ENCODE measurements around the gene SYT15B.
"Not testable (repeated sequence)": the region's sequence is repeated elsewhere in the genome, so short reads cannot be mapped to it uniquely, and the experiment has no call there.

SYT15B gene

DNA sequence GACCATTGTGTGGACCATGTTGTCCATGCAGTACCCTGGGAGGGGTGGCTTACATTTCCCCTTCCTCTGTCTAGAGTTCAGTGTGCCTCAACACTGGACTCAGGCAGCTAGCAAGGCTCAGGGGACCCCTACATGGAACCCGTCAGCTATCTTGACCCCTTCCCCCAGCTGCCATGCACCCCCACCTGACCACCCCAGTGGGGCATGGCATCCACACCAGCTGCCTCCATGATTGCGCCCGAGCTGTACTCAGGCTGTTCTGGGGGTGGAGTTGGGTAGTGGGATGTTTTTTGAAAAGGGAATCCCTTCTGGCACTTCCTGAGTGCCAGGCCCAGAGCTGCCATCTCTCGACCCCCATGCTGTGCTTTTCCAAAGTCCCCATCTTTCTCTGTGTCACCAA, 1.8 kb upstream of the SYT15B start:
- not testable (repeated sequence) for H3K9me2 ChIP-seq (replicated peaks; ENCODE audit: control insufficient read depth, low read length); H3K27ac ChIP-seq (ENCODE audit: low read depth, low read length); H3K4me3 ChIP-seq (ENCODE audit: low read length); H3K27me3 ChIP-seq (ENCODE audit: control insufficient read depth, low read length); H3K36me3 ChIP-seq (ENCODE audit: control insufficient read depth, low read length); H3K9me3 ChIP-seq (ENCODE audit: control insufficient read depth, insufficient read depth, low read length); H3K4me2 ChIP-seq (ENCODE audit: low read length); H4K20me1 ChIP-seq (ENCODE audit: control insufficient read depth, insufficient read depth, low read depth, low read length); H3K4me1 ChIP-seq (ENCODE audit: control insufficient read depth, low read length); H3K79me2 ChIP-seq (ENCODE audit: control insufficient read depth, low read length); H3F3A ChIP-seq (ENCODE audit: control insufficient read depth, insufficient read depth)

DNA sequence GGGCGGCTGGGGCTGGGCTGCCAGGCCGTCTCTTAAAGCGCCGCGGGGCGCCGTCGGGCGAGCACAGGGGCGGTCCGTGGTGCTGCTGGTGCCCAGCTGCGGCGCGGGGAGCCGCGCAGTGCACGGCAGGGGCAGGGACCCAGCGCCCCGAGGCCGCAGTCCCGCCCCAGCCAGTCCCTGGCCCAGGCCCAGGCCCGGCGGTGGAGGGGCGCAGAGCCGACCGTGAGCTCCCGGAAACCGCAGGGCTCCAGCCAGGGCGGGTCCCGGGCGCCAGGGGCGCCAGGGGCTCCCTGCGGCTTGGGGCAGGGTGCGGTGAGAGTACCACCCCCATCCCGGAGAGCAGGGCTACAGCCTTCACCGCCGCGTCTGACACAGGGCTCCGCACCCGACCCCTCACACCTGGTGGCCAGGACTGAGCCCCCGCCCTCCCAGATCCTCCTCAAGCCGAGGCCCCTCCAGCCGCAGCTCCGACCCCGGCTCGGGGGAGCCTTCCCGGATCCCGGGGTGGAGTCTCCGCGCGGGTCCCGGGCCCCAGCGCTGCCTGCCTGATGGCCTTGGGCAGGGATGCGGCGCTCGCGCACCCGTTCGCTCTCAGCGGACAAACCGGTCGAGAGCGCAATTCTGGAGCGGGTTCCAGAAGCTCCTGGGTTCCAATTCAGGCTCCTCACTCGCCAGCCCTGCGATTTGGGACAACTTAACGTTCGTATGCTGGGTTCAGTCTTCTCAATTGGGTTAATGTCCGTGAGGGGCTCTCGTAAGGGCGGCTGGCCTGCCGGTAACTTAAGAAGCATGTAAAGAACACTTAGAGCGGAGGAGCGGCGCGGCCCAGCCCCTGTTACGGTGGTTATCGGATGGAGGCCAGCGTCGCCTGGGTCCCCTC, 478 bp downstream of the SYT15B start:
- not testable (repeated sequence) for H3K79me2 ChIP-seq (ENCODE audit: control insufficient read depth, low read length); H3K27me3 ChIP-seq (ENCODE audit: control insufficient read depth, low read length); H3K4me2 ChIP-seq (ENCODE audit: low read length); H3K9me3 ChIP-seq (ENCODE audit: control insufficient read depth, insufficient read depth, low read length); H3K27ac ChIP-seq (ENCODE audit: low read depth, low read length); H3K36me3 ChIP-seq (ENCODE audit: control insufficient read depth, low read length); H4K20me1 ChIP-seq (ENCODE audit: control insufficient read depth, insufficient read depth, low read depth, low read length); H3K4me1 ChIP-seq (ENCODE audit: control insufficient read depth, low read length); H3K4me3 ChIP-seq (ENCODE audit: low read length); H3F3A ChIP-seq (ENCODE audit: control insufficient read depth, insufficient read depth); H3K9me2 ChIP-seq (replicated peaks; ENCODE audit: control insufficient read depth, low read length)

DNA sequence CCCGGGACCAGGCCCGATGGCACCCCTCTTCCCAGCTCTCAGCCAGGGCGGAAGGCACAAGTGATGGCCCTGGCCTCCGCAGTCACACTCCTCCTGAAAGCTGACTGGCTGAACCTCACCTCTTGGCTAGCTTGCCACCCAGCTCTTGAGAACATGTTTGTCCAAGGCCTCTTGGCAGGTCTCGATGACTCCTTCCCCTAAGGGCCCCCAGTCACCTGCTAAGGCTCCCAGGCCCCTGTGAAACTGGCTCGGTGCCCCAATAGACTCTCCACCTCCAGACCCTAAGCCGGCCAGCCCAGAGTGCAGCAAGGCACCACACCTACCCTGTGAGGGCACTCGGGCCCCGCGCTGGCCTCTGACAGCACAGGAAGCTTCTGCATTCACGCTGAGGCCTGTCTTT, 4.5 kb downstream of the SYT15B start:
- H3K9me3 ChIP-seq (ENCODE audit: control insufficient read depth, insufficient read depth, low read length); H3K9me2 ChIP-seq (replicated peaks; ENCODE audit: control insufficient read depth, low read length); H3F3A ChIP-seq (ENCODE audit: control insufficient read depth, insufficient read depth); H3K4me3 ChIP-seq (ENCODE audit: low read length); H3K4me1 ChIP-seq (ENCODE audit: control insufficient read depth, low read length); H3K79me2 ChIP-seq (ENCODE audit: control insufficient read depth, low read length); H3K27ac ChIP-seq (ENCODE audit: low read depth, low read length); H3K4me2 ChIP-seq (ENCODE audit: low read length); H3K36me3 ChIP-seq (ENCODE audit: control insufficient read depth, low read length); H4K20me1 ChIP-seq (ENCODE audit: control insufficient read depth, insufficient read depth, low read depth, low read length); H3K27me3 ChIP-seq (ENCODE audit: control insufficient read depth, low read length): not testable (repeated sequence)

DNA sequence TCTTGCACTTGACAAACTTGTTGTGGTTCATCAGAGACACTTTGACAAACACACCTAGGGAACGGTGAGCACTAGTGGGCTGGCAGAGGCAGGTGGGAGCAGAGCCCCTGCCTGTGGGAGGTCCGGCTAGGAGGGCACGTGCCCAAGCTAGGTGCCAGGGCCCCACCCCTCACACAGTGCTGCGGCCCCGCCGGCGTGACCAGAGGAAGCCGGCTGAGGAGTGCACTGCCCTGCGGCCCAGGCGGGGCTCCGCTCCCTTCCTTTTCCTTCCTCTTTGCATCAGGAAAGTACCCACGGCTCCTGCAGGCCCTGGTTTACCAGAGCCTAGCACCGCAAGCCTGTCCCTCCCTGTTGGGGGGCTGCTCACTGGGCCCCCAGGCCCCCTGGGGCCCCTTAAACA, 7.2 kb downstream of the SYT15B start:
- H4K20me1 ChIP-seq (ENCODE audit: control insufficient read depth, insufficient read depth, low read depth, low read length); H3K36me3 ChIP-seq (ENCODE audit: control insufficient read depth, low read length); H3F3A ChIP-seq (ENCODE audit: control insufficient read depth, insufficient read depth); H3K4me3 ChIP-seq (ENCODE audit: low read length); H3K9me3 ChIP-seq (ENCODE audit: control insufficient read depth, insufficient read depth, low read length); H3K4me2 ChIP-seq (ENCODE audit: low read length); H3K27ac ChIP-seq (ENCODE audit: low read depth, low read length); H3K4me1 ChIP-seq (ENCODE audit: control insufficient read depth, low read length); H3K9me2 ChIP-seq (replicated peaks; ENCODE audit: control insufficient read depth, low read length); H3K27me3 ChIP-seq (ENCODE audit: control insufficient read depth, low read length); H3K79me2 ChIP-seq (ENCODE audit: control insufficient read depth, low read length): not testable (repeated sequence)

DNA sequence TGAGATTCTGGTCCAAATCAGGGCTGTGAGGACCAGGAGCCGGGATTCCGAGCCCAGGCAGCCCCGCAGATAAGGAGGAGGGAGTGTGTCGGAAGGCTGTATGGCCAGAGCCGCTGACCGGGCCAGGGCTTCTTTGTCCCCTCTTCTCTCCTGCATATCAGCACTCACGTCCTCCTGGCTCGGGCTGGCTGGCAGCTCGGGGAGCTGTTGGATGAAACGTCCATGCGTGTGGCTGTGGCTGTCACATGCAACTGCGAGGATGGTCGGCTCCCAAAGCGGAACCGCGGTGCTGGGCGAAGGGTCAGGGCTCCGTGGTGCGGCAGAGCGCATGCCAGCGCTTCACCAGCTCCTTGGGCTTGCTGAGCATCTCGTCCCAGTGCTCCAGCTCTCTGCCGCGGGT, 9.5 kb downstream of the SYT15B start:
- not testable (repeated sequence) for H3K4me3 ChIP-seq (ENCODE audit: low read length); H3K27me3 ChIP-seq (ENCODE audit: control insufficient read depth, low read length); H3K9me2 ChIP-seq (replicated peaks; ENCODE audit: control insufficient read depth, low read length); H3K4me1 ChIP-seq (ENCODE audit: control insufficient read depth, low read length); H3K36me3 ChIP-seq (ENCODE audit: control insufficient read depth, low read length); H3F3A ChIP-seq (ENCODE audit: control insufficient read depth, insufficient read depth); H3K4me2 ChIP-seq (ENCODE audit: low read length); H3K79me2 ChIP-seq (ENCODE audit: control insufficient read depth, low read length); H4K20me1 ChIP-seq (ENCODE audit: control insufficient read depth, insufficient read depth, low read depth, low read length); H3K27ac ChIP-seq (ENCODE audit: low read depth, low read length); H3K9me3 ChIP-seq (ENCODE audit: control insufficient read depth, insufficient read depth, low read length)

DNA sequence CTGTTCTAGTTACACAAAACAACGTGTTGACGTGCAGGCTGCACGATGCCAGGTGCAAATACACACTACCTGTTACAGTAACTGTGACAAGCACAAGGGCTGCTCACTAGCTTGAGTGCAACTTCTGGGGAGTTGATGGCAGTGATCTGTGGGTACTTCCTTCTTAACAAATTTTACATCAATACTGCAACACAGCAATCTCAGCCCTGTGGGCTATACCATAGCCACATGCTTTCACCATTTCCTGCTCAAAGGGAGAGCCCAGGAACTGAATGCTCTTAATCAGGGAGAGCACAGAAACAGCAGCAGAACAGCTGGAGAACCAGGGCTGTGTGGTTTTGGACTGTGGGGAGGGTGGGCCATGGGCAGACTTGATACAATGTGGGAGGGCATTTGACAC, 10.2 kb downstream of the SYT15B start:
- H3K27ac ChIP-seq (ENCODE audit: low read depth, low read length); H3K4me1 ChIP-seq (ENCODE audit: control insufficient read depth, low read length); H3K4me2 ChIP-seq (ENCODE audit: low read length); H4K20me1 ChIP-seq (ENCODE audit: control insufficient read depth, insufficient read depth, low read depth, low read length); H3K79me2 ChIP-seq (ENCODE audit: control insufficient read depth, low read length); H3K9me3 ChIP-seq (ENCODE audit: control insufficient read depth, insufficient read depth, low read length); H3F3A ChIP-seq (ENCODE audit: control insufficient read depth, insufficient read depth); H3K36me3 ChIP-seq (ENCODE audit: control insufficient read depth, low read length); H3K27me3 ChIP-seq (ENCODE audit: control insufficient read depth, low read length); H3K9me2 ChIP-seq (replicated peaks; ENCODE audit: control insufficient read depth, low read length); H3K4me3 ChIP-seq (ENCODE audit: low read length): not testable (repeated sequence)

DNA sequence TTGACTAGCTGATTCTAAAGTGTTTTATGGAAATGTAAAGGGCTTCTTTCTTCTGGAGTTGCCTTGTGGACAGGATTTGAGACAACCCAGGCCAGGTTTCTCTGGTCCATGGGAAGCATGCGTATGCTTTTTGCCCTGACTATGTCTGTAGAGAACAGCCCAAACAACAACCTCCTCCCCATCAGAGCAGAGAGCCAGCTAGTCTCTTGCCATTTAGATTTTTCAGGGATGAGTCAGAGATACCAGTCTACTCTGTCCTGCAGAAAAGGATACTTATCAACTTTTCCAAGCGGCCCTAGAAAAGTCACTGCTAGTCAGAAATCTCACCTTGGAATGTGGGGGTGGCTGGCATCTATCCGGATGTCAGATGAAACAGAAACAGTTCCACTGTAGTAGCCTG, 11.6 kb downstream of the SYT15B start:
- not testable (repeated sequence) for H4K20me1 ChIP-seq (ENCODE audit: control insufficient read depth, insufficient read depth, low read depth, low read length); H3K27me3 ChIP-seq (ENCODE audit: control insufficient read depth, low read length); H3K9me3 ChIP-seq (ENCODE audit: control insufficient read depth, insufficient read depth, low read length); H3K4me1 ChIP-seq (ENCODE audit: control insufficient read depth, low read length); H3K27ac ChIP-seq (ENCODE audit: low read depth, low read length); H3K4me3 ChIP-seq (ENCODE audit: low read length); H3K9me2 ChIP-seq (replicated peaks; ENCODE audit: control insufficient read depth, low read length); H3K79me2 ChIP-seq (ENCODE audit: control insufficient read depth, low read length); H3F3A ChIP-seq (ENCODE audit: control insufficient read depth, insufficient read depth); H3K4me2 ChIP-seq (ENCODE audit: low read length); H3K36me3 ChIP-seq (ENCODE audit: control insufficient read depth, low read length)

DNA sequence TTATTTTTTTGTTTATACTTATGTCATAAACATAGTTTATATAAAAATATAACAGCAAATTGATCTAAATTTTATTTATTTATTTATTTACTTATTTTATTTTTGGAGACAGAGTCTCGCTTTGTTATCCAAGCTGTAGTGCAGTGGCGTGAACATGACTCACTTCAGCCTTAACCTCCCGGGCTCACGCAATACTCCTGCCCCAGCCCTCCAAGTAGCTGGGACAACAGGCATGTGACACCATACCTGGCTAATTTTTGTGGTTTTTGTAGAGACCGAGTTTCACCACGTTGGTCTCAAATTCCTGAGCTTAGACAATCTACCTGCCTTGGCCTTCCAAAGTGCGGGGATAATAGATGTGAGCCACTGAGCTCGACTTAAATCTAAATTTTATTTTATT, 13.0 kb downstream of the SYT15B start:
- not testable (repeated sequence) for H3K27ac ChIP-seq (ENCODE audit: low read depth, low read length); H3K79me2 ChIP-seq (ENCODE audit: control insufficient read depth, low read length); H3K27me3 ChIP-seq (ENCODE audit: control insufficient read depth, low read length); H3K9me3 ChIP-seq (ENCODE audit: control insufficient read depth, insufficient read depth, low read length); H3K36me3 ChIP-seq (ENCODE audit: control insufficient read depth, low read length); H3K9me2 ChIP-seq (replicated peaks; ENCODE audit: control insufficient read depth, low read length); H3K4me2 ChIP-seq (ENCODE audit: low read length); H3F3A ChIP-seq (ENCODE audit: control insufficient read depth, insufficient read depth); H3K4me1 ChIP-seq (ENCODE audit: control insufficient read depth, low read length); H4K20me1 ChIP-seq (ENCODE audit: control insufficient read depth, insufficient read depth, low read depth, low read length); H3K4me3 ChIP-seq (ENCODE audit: low read length)

Measured in DOHH2 (cell line).